Stimulated activated CD4-positive, alpha-beta T cell treated with anti-CD3 and anti-CD28 coated beads, Interleukin-15, amount 100 ng/mL, for 48 hours (primary cell): ENCODE measurements around the gene TAS2R39.

Experiments used
- DNase-seq, 2 donors: peaks; one replicate each; pipeline ENCODE4 v3.0.0-alpha.2; 2020; ENCODE audit warnings: low read depth in 2 of 2

Gene TAS2R39

DNA sequence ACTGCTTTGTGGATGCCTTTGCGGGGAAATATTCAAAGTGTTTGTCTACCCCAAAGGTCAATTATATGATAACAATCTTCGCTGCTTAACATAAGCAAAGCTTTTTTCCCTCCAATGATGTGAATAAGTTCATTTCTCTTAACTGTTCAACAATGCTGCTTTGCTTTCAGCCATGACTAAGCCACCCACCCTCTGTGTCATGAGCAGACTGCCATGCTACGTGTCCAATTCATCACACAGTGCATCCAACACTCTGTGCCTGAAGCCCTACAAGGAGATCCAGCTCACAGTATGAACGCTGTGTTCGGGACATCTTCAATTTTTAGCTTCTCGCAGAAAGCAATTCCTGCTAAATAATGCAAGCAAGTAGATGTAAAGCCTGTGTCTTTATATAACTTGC, 32.9 kb downstream of the TAS2R39 start:
- DNase-seq, result no peak

DNA sequence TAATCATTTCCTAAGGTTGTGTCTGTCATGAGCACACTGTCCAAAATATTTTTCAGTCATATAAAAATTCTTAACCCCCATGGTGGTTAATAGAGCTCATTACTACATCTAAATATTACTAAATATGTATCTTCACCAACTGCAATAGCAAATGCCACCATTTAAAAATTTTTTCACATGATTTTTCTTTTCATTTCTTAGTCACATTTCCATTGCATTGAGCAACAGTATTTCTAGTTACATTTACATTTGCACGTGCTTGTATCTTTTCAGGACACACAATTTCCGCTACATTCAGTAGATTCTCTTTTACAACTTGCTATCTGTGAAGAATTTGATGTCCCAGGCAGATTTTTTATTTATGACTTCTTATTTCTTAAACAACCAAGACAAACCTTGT, 33.5 kb downstream of the TAS2R39 start:
- DNase-seq, result no peak

DNA sequence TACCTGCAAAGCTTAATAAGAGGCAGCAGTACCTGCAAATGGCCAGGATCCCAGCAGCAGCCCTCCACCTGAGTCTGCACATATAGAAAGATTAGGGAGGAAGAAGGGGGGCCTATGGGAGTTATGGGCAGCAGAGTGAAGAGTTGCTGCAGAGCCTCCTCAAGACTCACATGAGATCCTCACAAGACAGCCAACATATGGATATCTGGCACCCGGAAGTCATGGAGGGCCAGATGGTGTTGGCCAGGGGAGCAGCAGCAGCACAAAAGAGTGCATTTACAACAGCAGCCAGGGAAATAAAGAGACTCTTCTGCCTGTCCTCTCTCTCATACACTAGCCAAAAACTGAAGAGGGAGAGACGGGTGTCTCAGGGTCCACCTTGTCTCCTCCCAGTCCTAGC, 34.6 kb downstream of the TAS2R39 start:
- no peak for DNase-seq

DNA sequence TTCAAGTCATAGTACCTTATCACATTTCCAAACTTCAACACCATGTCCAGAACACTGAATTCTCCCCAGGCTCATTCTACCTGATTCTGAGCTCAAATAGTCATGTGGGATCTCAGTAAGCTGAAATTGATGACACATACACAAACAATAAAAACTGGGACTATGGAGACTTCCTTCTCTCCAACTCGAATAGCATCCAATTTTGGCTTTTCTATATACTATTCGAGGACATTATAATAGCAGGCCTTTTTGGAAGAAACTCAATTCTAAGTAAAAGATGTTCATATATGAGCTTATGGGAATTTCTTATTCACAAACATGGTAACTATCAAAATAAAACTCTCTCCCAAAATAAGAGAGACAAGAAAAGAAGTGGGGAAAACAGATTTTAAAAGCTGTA, 38.1 kb downstream of the TAS2R39 start:
- no peak for DNase-seq

DNA sequence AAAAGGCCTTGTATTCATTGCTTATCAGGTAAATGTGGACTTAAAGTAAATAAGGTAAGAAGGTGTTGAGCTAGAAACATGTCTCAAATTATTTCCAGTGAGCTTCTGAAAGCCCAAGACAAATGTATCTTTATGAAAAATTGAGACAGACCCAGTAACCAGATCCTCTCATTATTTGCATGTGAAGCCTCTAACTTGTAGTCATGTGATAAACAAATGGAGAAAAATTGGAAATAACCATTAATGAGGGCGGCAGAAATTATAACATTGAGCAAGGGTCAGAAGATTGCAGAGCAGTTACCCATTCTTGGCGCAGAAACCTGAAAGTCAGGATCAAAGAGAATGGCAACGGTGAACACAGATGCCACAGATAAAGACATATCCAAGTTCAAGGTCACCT, 38.5 kb downstream of the TAS2R39 start, which contains the start of gene TAS2R40:
Gene TAS2R40 (plus strand): TSS at position 301 of the 400 bp plus-strand sequence. CDS start 42 bp downstream, at position 343.
- DNase-seq, result no peak

DNA sequence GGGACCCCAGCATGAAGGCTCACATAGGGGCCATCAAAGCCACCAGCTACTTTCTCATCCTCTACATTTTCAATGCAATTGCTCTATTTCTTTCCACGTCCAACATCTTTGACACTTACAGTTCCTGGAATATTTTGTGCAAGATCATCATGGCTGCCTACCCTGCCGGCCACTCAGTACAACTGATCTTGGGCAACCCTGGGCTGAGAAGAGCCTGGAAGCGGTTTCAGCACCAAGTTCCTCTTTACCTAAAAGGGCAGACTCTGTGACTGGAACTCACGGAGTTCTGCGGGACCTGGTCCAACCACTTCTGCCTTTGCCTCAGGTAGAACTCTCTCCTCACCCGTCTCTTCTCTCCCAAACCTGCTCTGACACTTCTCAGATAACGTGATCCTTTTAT, 39.6 kb downstream of the TAS2R39 start:
- no peak for DNase-seq

DNA sequence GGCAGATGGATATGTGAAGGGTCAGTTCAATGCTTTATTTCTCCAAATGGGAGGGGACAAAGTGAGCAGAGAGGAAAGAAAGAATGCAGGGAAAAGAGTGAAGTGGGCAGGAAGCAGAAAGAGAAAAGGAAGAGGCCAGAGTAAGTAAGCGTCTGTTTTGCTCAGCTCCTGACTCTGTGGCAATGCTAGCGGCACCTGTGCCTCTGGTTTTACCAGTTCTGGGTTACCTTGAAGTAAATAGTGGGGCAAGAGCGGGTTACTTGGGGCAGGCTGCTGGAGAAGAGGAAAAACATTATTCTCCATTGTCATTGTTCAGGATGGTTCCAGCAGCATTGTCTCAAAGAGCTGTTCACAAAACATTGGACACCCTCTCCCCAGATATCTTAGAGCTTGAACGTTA, 40.6 kb downstream of the TAS2R39 start:
- DNase-seq, result no peak

DNA sequence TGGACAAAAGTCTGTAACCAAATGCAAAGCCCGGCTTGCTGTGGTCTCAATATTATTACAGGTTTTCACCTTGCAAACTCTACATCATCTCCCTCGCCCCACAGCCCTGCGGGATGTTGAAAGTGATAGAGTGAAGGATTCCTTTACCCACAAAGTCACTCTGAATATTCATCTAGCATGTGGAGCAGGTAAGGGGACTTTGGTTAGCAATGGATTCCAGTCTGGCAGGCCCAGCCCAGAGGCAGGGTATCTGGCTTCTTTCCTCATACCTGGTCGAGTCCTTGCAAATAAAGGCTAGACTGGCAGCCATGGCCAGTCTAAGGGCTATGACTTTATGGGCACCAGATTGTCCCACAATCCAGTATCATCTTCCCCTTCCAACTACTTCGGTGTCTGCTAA, 41.8 kb downstream of the TAS2R39 start:
- DNase-seq, result no peak

DNA sequence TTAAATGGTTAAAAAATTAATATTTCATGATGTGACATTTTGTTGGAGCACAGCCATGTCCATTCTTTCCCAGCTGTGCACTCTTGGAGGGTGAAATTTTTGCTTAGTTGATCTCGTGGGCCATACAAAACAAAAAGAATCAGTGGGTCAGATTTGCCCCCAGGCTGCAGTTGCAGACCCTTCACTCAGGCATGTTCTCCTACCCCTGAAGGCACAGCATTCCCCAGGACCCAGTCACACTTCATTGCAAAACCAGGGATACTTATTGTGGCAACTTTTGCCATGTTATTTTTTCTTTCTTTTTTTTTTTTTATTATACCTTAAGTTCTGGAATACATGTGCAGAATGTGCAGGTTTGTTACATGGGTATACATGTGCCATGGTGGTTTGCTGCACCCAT, 44.6 kb downstream of the TAS2R39 start:
- DNase-seq, result no peak

DNA sequence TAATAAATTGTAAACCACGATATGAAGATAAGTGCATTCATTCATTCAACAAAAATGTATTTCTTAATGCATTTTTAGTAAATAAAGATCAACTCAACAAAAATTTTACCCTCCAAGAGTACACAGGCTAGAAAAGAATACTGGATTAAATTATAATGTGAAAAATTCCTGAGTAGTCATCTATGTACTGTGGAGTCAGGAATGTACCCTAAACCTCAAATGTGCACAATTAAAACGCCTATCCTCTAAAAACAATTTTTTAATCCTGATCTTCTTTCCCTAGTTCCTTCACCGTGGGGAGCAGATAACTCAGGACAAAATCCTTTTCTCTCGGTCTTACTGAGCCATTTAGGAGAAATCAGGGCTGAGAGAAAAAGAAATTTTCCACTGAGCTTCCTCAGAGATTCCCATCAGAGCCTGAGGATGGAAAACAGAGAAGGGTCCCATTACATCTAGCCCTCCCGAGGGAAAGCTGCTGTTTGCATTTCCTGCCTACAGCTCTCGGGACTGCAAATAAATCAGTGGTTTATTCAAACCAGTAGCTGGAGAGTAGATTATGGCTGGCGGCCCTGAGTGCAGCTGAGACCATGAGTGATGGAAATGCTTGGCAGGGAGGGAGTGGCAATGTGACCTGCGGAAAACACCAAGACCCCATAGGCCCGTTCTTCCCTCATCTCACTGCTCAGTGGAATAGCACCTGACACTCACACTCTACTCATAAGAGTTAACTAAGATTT, 46.0 kb downstream of the TAS2R39 start:
- no peak for DNase-seq

DNA sequence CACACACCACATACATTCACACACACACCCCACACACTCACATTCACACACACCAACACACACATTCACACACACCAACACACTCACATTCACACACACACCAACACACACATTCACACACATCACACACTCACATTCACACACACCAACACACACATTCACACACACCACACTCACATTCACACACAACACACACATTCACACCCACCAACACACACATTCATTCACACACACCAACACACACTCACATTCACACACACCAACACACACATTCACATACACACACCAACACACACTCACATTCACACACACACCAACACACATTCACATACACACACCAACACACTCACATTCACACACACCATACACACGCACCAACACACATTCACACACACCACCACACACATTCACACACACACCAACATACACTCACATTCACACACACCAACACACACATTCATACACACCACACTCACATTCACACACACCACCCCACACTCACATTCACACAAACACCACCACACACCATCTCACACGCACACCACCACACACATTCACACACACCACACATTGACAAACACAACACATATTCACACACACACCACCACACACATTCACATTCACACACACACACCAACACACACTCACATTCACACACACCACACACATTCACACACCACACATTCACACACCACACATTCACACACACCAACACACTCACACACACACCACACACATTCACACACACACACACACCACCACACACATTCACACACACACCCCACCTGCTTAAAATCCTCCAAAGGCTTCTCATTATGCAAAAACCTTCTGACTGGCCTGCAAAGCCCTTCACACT, 47.6 kb downstream of the TAS2R39 start:
- no peak for DNase-seq
